ENCODE data around the gene TBC1D5. TPM values are rescaled to one million over a fixed set of nuclear protein-coding genes. Genes with fewer than 3 reads are reported as not detected.
"Not testable (repeated sequence)": the region's sequence is repeated elsewhere in the genome, so short reads cannot be mapped to it uniquely, and the experiment has no call there.

TBC1D5 gene
- total RNA-seq = 45.5 TPM

GRCh38 chr3:17742102-17742879 is at the start of gene TBC1D5:
TSS of gene TBC1D5 (minus strand) at chr3:17742631. CDS start at chr3:17508570, 234,061 bp downstream.
- DNase-seq (ENCODE audit: low read depth in 2 of 3, low spot score in 2 of 3) = peak; percentile 80 to 98 (median 97)

- DNase-seq (ENCODE audit: low read depth in 2 of 3, low spot score in 2 of 3) = no peak
Measured at GRCh38 chr3:17783426-17783825, 41.0 kb upstream of the TBC1D5 start.

- DNase-seq (ENCODE audit: low read depth in 2 of 3, low spot score in 2 of 3) = no peak
Measured at GRCh38 chr3:17782751-17783150, 40.3 kb upstream of the TBC1D5 start.

- DNase-seq (ENCODE audit: low read depth in 2 of 3, low spot score in 2 of 3) = not testable (repeated sequence)
Measured at GRCh38 chr3:17780369-17780768, 37.9 kb upstream of the TBC1D5 start.

- DNase-seq (ENCODE audit: low read depth in 2 of 3, low spot score in 2 of 3) = peak in 2 of 3 donors; percentile 48 to 70
Measured at GRCh38 chr3:17779304-17780250, 37.1 kb upstream of the TBC1D5 start.

- DNase-seq (ENCODE audit: low read depth in 2 of 3, low spot score in 2 of 3) = not testable (repeated sequence)
Measured at GRCh38 chr3:17777326-17777725, 34.9 kb upstream of the TBC1D5 start.

GRCh38 chr3:17775073-17775472 is 32.6 kb upstream of the TBC1D5 start:
- no peak for DNase-seq (ENCODE audit: low read depth in 2 of 3, low spot score in 2 of 3)

GRCh38 chr3:17774180-17774910 is 31.9 kb upstream of the TBC1D5 start:
- peak in 2 of 3 donors; percentile 29 to 73 for DNase-seq (ENCODE audit: low read depth in 2 of 3, low spot score in 2 of 3)

- no peak for DNase-seq (ENCODE audit: low read depth in 2 of 3, low spot score in 2 of 3)
Measured at GRCh38 chr3:17772556-17772955, 30.1 kb upstream of the TBC1D5 start.

GRCh38 chr3:17771177-17772017 is 29.0 kb upstream of the TBC1D5 start:
- DNase-seq (ENCODE audit: low read depth in 2 of 3, low spot score in 2 of 3) = peak in 1 of 3 donors; percentile 23

- DNase-seq (ENCODE audit: low read depth in 2 of 3, low spot score in 2 of 3) = no peak
Measured at GRCh38 chr3:17770682-17771081, 28.3 kb upstream of the TBC1D5 start.

GRCh38 chr3:17765819-17766472 is 23.5 kb upstream of the TBC1D5 start:
- no peak for DNase-seq (ENCODE audit: low read depth in 2 of 3, low spot score in 2 of 3)

- no peak for DNase-seq (ENCODE audit: low read depth in 2 of 3, low spot score in 2 of 3)
Measured at GRCh38 chr3:17761563-17761962, 19.1 kb upstream of the TBC1D5 start.

- DNase-seq (ENCODE audit: low read depth in 2 of 3, low spot score in 2 of 3) = no peak
Measured at GRCh38 chr3:17759901-17760300, 17.5 kb upstream of the TBC1D5 start.

- no peak for DNase-seq (ENCODE audit: low read depth in 2 of 3, low spot score in 2 of 3)
Measured at GRCh38 chr3:17755836-17756235, 13.4 kb upstream of the TBC1D5 start.

GRCh38 chr3:17753632-17753992 is 11.2 kb upstream of the TBC1D5 start:
- DNase-seq (ENCODE audit: low read depth in 2 of 3, low spot score in 2 of 3) = no peak

- DNase-seq (ENCODE audit: low read depth in 2 of 3, low spot score in 2 of 3) = no peak
Measured at GRCh38 chr3:17752876-17753631, 10.6 kb upstream of the TBC1D5 start.

- DNase-seq (ENCODE audit: low read depth in 2 of 3, low spot score in 2 of 3) = no peak
Measured at GRCh38 chr3:17752436-17752835, 10.0 kb upstream of the TBC1D5 start.
